Ovary (tissue), 9 donors: ENCODE data around the gene SLAIN1. TPM values are rescaled to one million over a fixed set of nuclear protein-coding genes. Genes with fewer than 3 reads are reported as not detected.

ENCODE experiments used
- DNase-seq, 5 donors: peaks; one replicate each; pipeline ENCODE4 v3.0.0-alpha.2; 2019 to 2020
- H3K27ac ChIP-seq, 2 donors: fragments of 200-600 bp; one replicate each; pipeline versions ENCODE4 v1.5.1 to v1.8.0; 2019 to 2022
- H3K27me3 ChIP-seq: fragments of 200-600 bp; one replicate; pipeline ENCODE4 v1.8.0; 2022
- H3K36me3 ChIP-seq: fragments of 200-600 bp; sonication (generic); one replicate; pipeline ENCODE4 v1.5.1; 2019
- H3K4me1 ChIP-seq: one replicate; pipeline ENCODE4 v1.8.1; 2013; ENCODE audit warnings: mild to moderate bottlenecking, moderate library complexity; ENCODE audit not compliant: insufficient read depth
- H3K4me3 ChIP-seq: fragments of 200-600 bp; sonication (generic); one replicate; pipeline ENCODE4 v1.5.1; 2017
- H3K9me3 ChIP-seq, 2 donors: fragments of 200-600 bp in 1 of 2; sonication (generic) in 1 of 2; one replicate each; pipeline versions ENCODE4 v1.5.1 to v1.8.1; 2013 to 2019; ENCODE audit warnings: mild to moderate bottlenecking in 1 of 2, moderate library complexity in 1 of 2
- CTCF ChIP-seq, 3 donors: fragments of 450-650 bp in 2 of 3; fragments of 200-600 bp in 1 of 3; IDR thresholded peaks; one replicate each; pipeline versions ENCODE4 v1.5.1 to v1.8.0; 2016 to 2022; ENCODE audit warnings: antibody characterized with exemption in 3 of 3, mild to moderate bottlenecking in 1 of 3
- EP300 ChIP-seq: sonication (generic); formaldehyde crosslinking; IDR thresholded peaks from one replicate; pipeline ENCODE4 v1.6.1; 2017; ENCODE audit warnings: antibody characterized with exemption
- POLR2A ChIP-seq: fragments of 450-650 bp; IDR thresholded peaks from one replicate; pipeline ENCODE4 v1.6.1; 2017; ENCODE audit warnings: antibody characterized with exemption, mild to moderate bottlenecking, moderate library complexity
- WGBS, 3 donors: extraction: QIAGEN DNeasy Blood & Tissue Kit in 1 of 3; methylation state at CpG; one replicate each; pipeline versions ENCODE4 v1.1.5 to v1.1.7; 2013 to 2017; 5-methylcytosine and 5-hydroxymethylcytosine counted together
- intact Hi-C, 4 donors: fragments of 100-400 bp; cut with DNase I; formaldehyde crosslinking; loops; one replicate each; pipeline versions ENCODE4 v1.11.0 to v1.15.1; 2022 to 2023
- polyA plus RNA-seq, 2 donors: library from polyadenylated mRNA; stranded (reverse); fragments of 200-250 nt in 1 of 2; fragments of 350-450 nt in 1 of 2; fragmentation: Illumina TruSeq in 1 of 2; extraction: RNeasy Lipid Tissue Mini Kit (QIAGEN cat#74804) in 1 of 2; gene quantifications; one replicate each; pipeline ENCODE4 v1.2.3, GENCODE V29; 2013 to 2014
- total RNA-seq, 7 donors: library from RNA; depleted of rRNA in 2 of 7; stranded (reverse); fragments of >200 nt in 2 of 7; fragmentation: NEBNext Ultra II Directional in 3 of 7; extraction: Animal tissue kit (Norgen Biotek cat#: 25700) in 3 of 7; gene quantifications; one replicate each; pipeline versions ENCODE4 v1.1.0 to v1.2.4, GENCODE V29; 2016 to 2023
- donor health status: DM: no; HTN: no; CAD: no; lungs with moderate emphysema.
- donor health status: DM: no; HTN: no; CAD: no.
- donor health status: Bipolar disorder and iron deficiency.
- donor health status: DM: yes; HTN: yes; CAD: no.
- donor health status: DM: no; HTN: no; CAD: no.
- donor health status: DM: yes; HTN: yes; CAD: no.

The SLAIN1 gene
- total and polyA plus RNA-seq, 9 donors = 4.6 to 24.2 (median 9.8) TPM

GRCh38 chr13:77702366-77702765 lies 4.9 kb downstream of the SLAIN1 start:
- 72 to 81% (median 75%) methylated on average over 1 of the region's 1 CpG for WGBS, 3 donors
- intact Hi-C loops = no loop called here

DNA sequence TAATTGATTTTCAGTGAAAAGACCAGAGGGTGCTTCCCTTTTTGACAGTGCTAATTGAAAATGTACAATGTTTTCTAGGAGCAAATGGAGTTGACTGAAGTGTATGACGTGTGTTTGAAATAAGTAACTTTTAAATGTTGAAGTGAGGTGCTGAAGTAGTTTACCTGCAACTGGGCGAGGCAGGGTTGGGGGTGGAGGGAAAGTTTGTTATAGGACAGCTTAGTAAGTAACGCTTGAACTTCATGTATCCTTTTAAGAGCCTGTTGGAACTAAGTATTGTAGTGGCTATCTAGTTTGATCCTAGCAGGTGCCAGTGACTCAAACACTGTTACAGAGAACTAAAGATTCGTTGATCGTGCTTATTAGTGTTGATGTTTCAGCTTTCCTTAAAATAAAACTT lies 5.9 kb downstream of the SLAIN1 start:
- H3K27me3 ChIP-seq = no peaks in the 10 kb centered on the region
- H3K27ac ChIP-seq = no peak overlapping the region
- no peaks in the 10 kb centered on the region for H3K36me3 ChIP-seq
- H3K4me1 ChIP-seq = no peaks in the 10 kb centered on the region
- intact Hi-C loops = no loop called here
- TF ChIP-seq CTCF (IDR thresholded peaks at IDR 0.05) (no peak), EP300 (no peak)
- WGBS, 3 donors = 86 to 87% (median 87%) methylated on average over 5 of the region's 5 CpGs
- H3K4me3 ChIP-seq = no peak overlapping the region
- DNase-seq = no peak
- no peaks in the 10 kb centered on the region for H3K9me3 ChIP-seq

More at GRCh38 chr13:77702366-77702765, 4.9 kb downstream of the SLAIN1 start:
- peaks cover 3% of the 10 kb centered on the region for H3K4me1 ChIP-seq
- no peak for DNase-seq
- H3K9me3 ChIP-seq = no peaks in the 10 kb centered on the region
- H3K36me3 ChIP-seq = no peaks in the 10 kb centered on the region
- no peak overlapping the region for H3K4me3 ChIP-seq
- no peak overlapping the region for H3K27ac ChIP-seq
- TF ChIP-seq CTCF (IDR thresholded peaks at IDR 0.05) (no peak), POLR2A (no peak), EP300 (no peak)
- no peaks in the 10 kb centered on the region for H3K27me3 ChIP-seq

GRCh38 chr13:77714119-77714755 lies 16.8 kb downstream of the SLAIN1 start:
- 87 to 96% (median 94%) methylated on average over 3 of the region's 3 CpGs for WGBS, 3 donors
- no peaks in the 10 kb centered on the region for H3K36me3 ChIP-seq
- H3K9me3 ChIP-seq = no peaks in the 10 kb centered on the region
- no peaks in the 10 kb centered on the region for H3K4me1 ChIP-seq
- no peak for DNase-seq
- no peak overlapping the region for H3K27ac ChIP-seq
- TF ChIP-seq EP300 (no peak), CTCF (IDR thresholded peaks at IDR 0.05) (no peak), POLR2A (no peak)
- no peak overlapping the region for H3K4me3 ChIP-seq
- intact Hi-C loops = no loop called here
- H3K27me3 ChIP-seq = no peaks in the 10 kb centered on the region

GRCh38 chr13:77715233-77715891 lies 17.9 kb downstream of the SLAIN1 start:
- no peak for DNase-seq
- intact Hi-C loops = no loop called here
- 84 to 93% (median 88%) methylated on average over 1 of the region's 1 CpG for WGBS, 3 donors
- no peaks in the 10 kb centered on the region for H3K9me3 ChIP-seq
- no peak for TF ChIP-seq CTCF (IDR thresholded peaks at IDR 0.05)
- no peak overlapping the region for H3K4me3 ChIP-seq
- H3K27ac ChIP-seq = no peak overlapping the region
- H3K27me3 ChIP-seq = no peaks in the 10 kb centered on the region
- H3K36me3 ChIP-seq = no peaks in the 10 kb centered on the region
- H3K4me1 ChIP-seq = no peaks in the 10 kb centered on the region
